Measurements from ENCODE around the gene CBS.
"Not testable (repeated sequence)": the region's sequence is repeated elsewhere in the genome, so short reads cannot be mapped to it uniquely, and the experiment has no call there.

Gene CBS

GRCh38 chr21:43075170-43076022, at the start of gene CBS:
TSS of gene CBS (minus strand) at chr21:43075835. CDS start at chr21:43072193, 3,642 bp downstream.
- not testable (repeated sequence) for DNase-seq

DNA sequence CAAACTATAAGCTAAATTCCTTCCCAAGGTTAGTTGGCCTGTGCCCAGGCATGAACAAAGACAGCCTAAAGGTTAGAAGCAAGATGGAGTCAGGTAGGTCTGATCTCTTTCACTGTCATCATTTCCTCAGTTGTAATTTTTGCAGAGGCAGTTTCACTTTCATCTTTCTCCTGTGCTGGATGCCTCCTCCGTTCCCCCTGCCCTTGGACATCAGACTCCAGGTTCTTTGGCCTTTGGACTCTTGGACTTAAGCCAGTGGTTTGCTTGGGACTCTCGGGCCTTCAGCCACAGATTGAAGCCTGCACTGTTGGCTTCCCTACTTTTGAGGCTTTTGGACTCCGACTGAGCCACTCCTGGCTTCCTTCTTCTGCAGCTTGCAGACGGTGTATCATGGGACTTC, 40.3 kb upstream of the CBS start:
- DNase-seq: not testable (repeated sequence)

DNA sequence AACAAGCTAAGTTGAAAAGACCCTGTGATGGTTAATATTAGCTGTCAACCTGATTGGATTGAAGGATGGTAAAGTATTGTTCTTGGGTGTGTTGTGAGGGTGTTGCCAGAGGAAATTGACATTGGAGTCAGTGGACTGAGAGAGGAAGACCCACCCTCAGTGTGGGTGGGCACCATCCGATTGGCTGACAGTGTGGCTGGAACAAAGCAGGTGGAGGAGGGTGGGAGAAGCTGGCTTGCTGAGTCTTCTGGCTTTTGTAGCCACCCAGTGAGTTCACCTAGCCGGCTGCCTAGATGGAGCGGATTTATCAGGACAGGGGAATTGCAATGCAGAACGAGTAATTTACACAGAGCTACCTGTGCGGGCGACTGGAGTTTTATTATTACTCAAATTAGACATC, 38.8 kb upstream of the CBS start:
- DNase-seq: not testable (repeated sequence)

- DNase-seq: not testable (repeated sequence)
Measured at GRCh38 chr21:43109006-43109405, 33.4 kb upstream of the CBS start.

- not testable (repeated sequence) for DNase-seq
Measured at GRCh38 chr21:43108177-43108576, 32.5 kb upstream of the CBS start.

GRCh38 chr21:43107794-43108137, 32.1 kb upstream of the CBS start:
- not testable (repeated sequence) for DNase-seq

GRCh38 chr21:43106965-43107793, 31.5 kb upstream of the CBS start, which contains the start of gene U2AF1:
TSS of gene U2AF1 (minus strand) at chr21:43107570. CDS start at chr21:43107494, 76 bp downstream.
- DNase-seq: not testable (repeated sequence)

DNA sequence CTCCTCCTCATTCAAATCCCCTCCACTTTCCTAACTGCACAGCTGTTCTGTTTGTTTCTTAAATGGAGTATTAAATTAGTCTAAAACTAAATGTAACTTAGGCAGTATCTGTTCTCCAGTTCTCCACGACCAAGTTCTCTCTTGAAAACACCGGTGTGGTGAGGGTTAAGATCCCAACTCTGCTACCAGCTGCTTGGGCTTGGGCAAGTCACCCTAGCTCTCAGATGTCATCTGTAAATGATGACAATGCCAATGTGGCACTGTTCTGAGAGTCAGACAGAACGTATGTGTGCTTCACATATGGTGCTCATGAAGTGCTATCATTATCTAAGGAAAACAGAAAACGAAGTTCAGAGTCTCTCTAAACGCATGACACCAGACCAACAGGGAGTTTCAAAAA, 29.0 kb upstream of the CBS start:
- DNase-seq: not testable (repeated sequence)

DNA sequence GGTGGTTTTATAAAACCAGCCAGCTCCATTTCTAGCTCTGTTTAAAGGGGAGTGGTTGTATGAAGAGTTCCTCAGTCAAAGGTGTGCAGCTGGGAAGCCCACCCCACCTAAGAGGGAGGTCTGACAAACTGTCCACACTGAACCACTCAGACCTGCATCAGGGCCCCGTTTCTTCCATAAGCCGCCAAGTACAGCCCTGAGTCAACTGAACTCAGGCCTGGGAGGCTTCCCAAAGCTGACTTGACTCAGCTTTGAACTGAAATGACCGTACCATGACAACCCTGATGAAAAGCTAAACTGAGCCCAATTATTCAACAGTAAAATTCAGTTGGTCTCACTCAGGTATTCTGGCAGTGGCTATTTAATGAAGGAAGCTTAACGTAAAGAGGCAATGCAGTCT, 26.6 kb upstream of the CBS start:
- not testable (repeated sequence) for DNase-seq

GRCh38 chr21:43101676-43102075, 26.0 kb upstream of the CBS start:
- not testable (repeated sequence) for DNase-seq

DNA sequence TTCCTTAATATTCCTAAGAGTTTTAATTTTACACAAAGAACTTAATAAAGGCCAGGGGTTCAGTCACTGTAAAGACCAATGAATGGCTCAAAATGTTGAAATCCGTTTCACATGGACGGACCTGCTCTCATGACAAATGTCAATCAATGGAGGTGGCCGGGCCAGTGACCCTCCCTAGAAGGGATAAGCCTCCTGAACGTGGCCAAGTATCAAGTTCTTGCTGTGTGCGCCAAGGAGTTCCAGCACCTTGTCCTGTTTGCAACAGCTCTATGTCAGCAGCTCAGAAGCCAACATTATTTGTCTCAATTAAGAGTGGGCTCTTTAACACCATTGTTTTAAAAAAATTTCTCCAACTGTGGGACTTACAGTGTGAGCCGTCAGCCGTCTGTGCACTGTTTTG, 25.4 kb upstream of the CBS start:
- not testable (repeated sequence) for DNase-seq

DNA sequence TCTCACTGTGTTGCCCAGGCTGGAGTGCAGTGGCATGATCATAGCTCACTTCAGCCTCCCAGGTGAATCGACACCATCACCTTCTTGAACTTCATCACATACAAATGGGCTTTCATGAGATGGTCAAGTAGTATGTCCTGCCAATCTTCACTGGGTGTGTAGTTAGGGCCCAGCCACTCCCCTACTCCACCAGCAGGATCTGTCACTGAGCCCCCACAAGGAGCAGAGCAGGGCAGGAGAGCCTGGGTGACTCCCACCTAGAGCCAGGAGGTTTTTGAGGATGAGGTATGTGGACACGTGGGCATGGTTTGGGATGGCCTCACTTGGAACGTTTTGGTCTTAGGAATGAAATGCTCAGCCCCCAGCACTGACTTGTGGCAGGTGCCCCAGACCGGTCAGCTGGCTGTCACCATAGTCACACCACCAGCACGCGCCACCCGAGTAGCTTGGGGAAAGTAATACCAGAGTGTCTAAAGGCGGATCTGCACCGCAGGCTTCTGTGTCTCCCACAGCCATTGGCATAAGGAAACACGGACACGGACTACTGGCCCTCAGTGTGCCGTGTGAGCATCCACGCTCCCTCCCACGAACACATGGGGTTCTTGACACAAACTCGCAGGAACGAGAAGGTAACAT, 16.5 kb upstream of the CBS start:
- DNase-seq: not testable (repeated sequence)

GRCh38 chr21:43090947-43091346, 15.3 kb upstream of the CBS start:
- not testable (repeated sequence) for DNase-seq

DNA sequence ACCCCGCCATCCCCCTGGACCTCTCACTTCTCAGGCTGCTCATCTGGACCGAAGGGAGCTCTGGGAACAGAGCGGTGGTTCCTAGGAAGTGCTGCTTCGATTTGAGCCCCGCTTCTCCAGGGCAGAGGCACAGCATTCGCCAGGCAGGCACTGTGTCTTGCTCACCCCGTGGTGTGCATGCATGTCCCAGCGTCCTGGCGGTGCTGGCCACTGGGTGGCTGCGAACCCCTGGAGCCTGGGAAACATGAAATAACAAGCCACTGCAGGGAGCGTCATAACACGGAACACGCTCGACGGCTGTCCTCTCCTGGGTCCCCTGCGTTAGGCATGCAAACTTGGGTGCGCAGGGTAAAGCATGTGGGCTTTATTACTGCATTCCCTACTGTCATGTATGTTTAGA, 13.8 kb upstream of the CBS start:
- not testable (repeated sequence) for DNase-seq

DNA sequence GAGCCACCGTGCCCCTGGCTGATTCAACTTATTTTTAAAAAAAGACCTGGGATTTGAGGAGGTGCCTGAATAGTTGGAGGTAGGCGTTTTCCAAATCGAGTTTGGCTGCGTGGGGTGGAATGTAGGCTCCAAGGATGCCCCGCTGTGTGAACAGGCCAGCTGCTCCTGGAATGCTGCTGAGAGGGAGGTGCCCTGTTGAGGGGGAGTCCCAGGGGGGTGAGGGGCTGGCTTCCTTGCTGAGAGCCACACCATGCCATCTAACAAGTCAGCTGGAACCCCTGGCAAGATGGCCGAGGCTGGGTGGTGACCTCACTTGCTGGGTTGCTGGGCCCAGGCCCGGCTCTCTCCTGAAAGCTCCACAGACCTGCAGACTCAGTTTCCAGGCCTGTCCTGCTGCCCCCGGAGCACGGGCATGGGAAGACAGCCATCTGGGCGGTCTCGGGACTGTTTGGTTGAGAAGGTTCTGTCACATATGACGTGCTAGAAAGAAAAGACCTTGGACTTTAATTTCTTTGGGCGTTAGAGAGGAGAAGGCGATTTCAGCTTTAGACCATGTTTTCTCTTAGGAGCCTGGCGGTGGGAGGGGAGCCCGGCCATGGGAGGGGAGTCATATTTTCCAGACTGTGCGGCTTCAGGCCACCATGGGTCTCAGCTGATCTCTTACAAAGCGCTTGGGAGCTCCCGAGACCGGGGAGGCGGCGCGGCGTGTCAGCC, 7.1 kb upstream of the CBS start:
- DNase-seq: not testable (repeated sequence)

DNA sequence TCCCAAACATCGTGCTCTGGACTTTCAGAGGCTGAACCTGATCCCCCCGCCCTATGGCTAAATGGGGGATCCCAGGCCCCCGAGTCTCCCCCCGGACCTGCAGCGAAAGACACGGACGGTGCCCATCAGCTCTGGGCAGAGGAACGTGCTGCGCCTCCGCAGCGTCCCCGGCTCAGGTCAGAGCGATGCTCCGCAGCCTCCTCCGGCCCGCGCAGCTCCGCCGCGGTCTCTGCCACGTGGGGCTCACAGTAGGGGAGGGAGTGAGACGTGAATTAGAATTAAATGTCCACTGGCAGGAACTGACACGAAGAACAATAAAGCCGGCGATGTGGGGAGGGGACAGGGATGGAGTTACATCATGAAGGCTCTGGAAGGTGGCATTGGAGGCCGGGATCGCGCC, 1.0 kb upstream of the CBS start:
- DNase-seq: not testable (repeated sequence)

- DNase-seq: not testable (repeated sequence)
Measured at GRCh38 chr21:43076023-43076637, 495 bp upstream of the CBS start.

GRCh38 chr21:43074401-43075169, 1.1 kb downstream of the CBS start:
- DNase-seq: not testable (repeated sequence)

GRCh38 chr21:43072742-43073141, 2.9 kb downstream of the CBS start:
- DNase-seq: not testable (repeated sequence)

GRCh38 chr21:43069682-43070081, 6.0 kb downstream of the CBS start:
- DNase-seq: not testable (repeated sequence)

- not testable (repeated sequence) for DNase-seq
Measured at GRCh38 chr21:43068065-43068464, 7.6 kb downstream of the CBS start.

All from DMS53 (cell line).